NCI-H146 treated with DMSO at 0.1 percent for 48 hours (cell line): ENCODE measurements around the gene TENT5C.

Experiments
- DNase-seq: peaks from one replicate; lab custom pipeline; 2025; ENCODE audit not compliant: unreplicated experiment; lab: John Stamatoyannopoulos, UW

The TENT5C gene

GRCh38 chr1:117673405-117673804 is 67.6 kb downstream of the TENT5C start:
- no peak for DNase-seq

GRCh38 chr1:117674521-117675400 is 68.9 kb downstream of the TENT5C start:
- no peak for DNase-seq

GRCh38 chr1:117675907-117676430 is 70.1 kb downstream of the TENT5C start:
- DNase-seq = no peak

GRCh38 chr1:117676615-117677130 is 70.8 kb downstream of the TENT5C start:
- DNase-seq = no peak
